HEK293T (cell line): ENCODE results near the gene CTNNA1.

Source experiments
- CTCF ChIA-PET: fragments of 350-600 bp; formaldehyde crosslinking; extraction: SDS; loops from one replicate; lab custom pipeline; 2021; ENCODE audit warnings: antibody characterized with exemption, inconsistent platforms; lab: Yijun Ruan, JAX
- POLR2A ChIA-PET: fragments of 350-600 bp; formaldehyde crosslinking; extraction: SDS; loops from one replicate; lab custom pipeline; 2020; ENCODE audit warnings: antibody characterized with exemption, inconsistent platforms; lab: Yijun Ruan, JAX
- DNase-seq: peaks from one replicate; pipeline ENCODE4 v3.0.0; 2012; ENCODE audit warnings: mixed read lengths; ENCODE audit errors: extremely low spot score
- ARNT ChIP-seq: fragments of 450-650 bp; IDR thresholded peaks from 2 replicates; pipeline ENCODE4 v1.6.1; 2017; ENCODE audit warnings: mild to moderate bottlenecking
- BHLHE40 ChIP-seq: fragments of 450-650 bp; IDR thresholded peaks from 2 replicates; pipeline ENCODE4 v1.6.1; 2016; ENCODE audit warnings: mild to moderate bottlenecking, moderate library complexity, borderline replicate concordance
- CTBP1 ChIP-seq: fragments of 450-650 bp; IDR thresholded peaks from 2 replicates; pipeline ENCODE4 v1.6.1; 2016; ENCODE audit warnings: borderline replicate concordance
- ELF4 ChIP-seq: fragments of 450-650 bp; IDR thresholded peaks from 2 replicates; pipeline ENCODE4 v1.6.1; 2017; ENCODE audit warnings: antibody characterized with exemption
- FOXA1 ChIP-seq: fragments of 450-650 bp; IDR thresholded peaks from 2 replicates; pipeline ENCODE4 v1.6.1; 2016; ENCODE audit warnings: mild to moderate bottlenecking
- FOXK2 ChIP-seq: fragments of 450-650 bp; IDR thresholded peaks from 2 replicates; pipeline ENCODE4 v1.6.1; 2016; ENCODE audit warnings: mild to moderate bottlenecking
- FOXM1 ChIP-seq: fragments of 450-650 bp; IDR thresholded peaks from 2 replicates; pipeline ENCODE4 v1.6.1; 2017; ENCODE audit warnings: mild to moderate bottlenecking, borderline replicate concordance
- HDGF ChIP-seq: fragments of 450-650 bp; IDR thresholded peaks from 2 replicates; pipeline ENCODE4 v1.6.1; 2017; ENCODE audit warnings: antibody characterized with exemption, borderline replicate concordance
- L3MBTL2 ChIP-seq: fragments of 450-650 bp; conservative IDR thresholded peaks from 2 replicates; pipeline ENCODE4 v1.6.1; 2016; ENCODE audit warnings: mild to moderate bottlenecking
- LEF1 ChIP-seq: fragments of 450-650 bp; IDR thresholded peaks from 2 replicates; pipeline ENCODE4 v1.6.1; 2017; ENCODE audit warnings: mild to moderate bottlenecking, borderline replicate concordance
- NFRKB ChIP-seq: fragments of 450-650 bp; IDR thresholded peaks from 2 replicates; pipeline ENCODE4 v1.6.1; 2016; ENCODE audit warnings: mild to moderate bottlenecking, moderate library complexity
- PKNOX1 ChIP-seq: fragments of 450-650 bp; IDR thresholded peaks from 2 replicates; pipeline ENCODE4 v1.6.1; 2016
- SP1 ChIP-seq: fragments of 450-650 bp; IDR thresholded peaks from 2 replicates; pipeline ENCODE4 v1.6.1; 2017
- SUZ12 ChIP-seq: fragments of 450-650 bp; IDR thresholded peaks from 2 replicates; pipeline ENCODE4 v1.6.1; 2016; ENCODE audit warnings: mild to moderate bottlenecking
- TARDBP ChIP-seq: fragments of 450-650 bp; IDR thresholded peaks from 2 replicates; pipeline ENCODE4 v1.6.1; 2016
- ZNF384 ChIP-seq: fragments of 450-650 bp; IDR thresholded peaks from 2 replicates; pipeline ENCODE4 v1.6.1; 2016

CTNNA1 gene

GRCh38 chr5:138956801-138957200, 203.6 kb downstream of the CTNNA1 start:
- POLR2A ChIA-PET, result no interaction called here
- DNase-seq, result no peak
- CTCF ChIA-PET, result no interaction called here

GRCh38 chr5:138960145-138960692, 207.0 kb downstream of the CTNNA1 start:
- TF ChIP-seq ZNF384, result no peak
- no peak for TF ChIP-seq ARNT
- no peak for TF ChIP-seq CTBP1
- no peak for TF ChIP-seq HDGF
- TF ChIP-seq L3MBTL2, result no peak
- TF ChIP-seq FOXK2, result no peak
- TF ChIP-seq PKNOX1, result no peak
- TF ChIP-seq TARDBP, result no peak
- TF ChIP-seq SP1, result no peak
- no peak for TF ChIP-seq ELF4
- no peak for TF ChIP-seq SUZ12
- TF ChIP-seq NFRKB, result no peak
- no peak for TF ChIP-seq FOXA1
- no peak for TF ChIP-seq BHLHE40
- TF ChIP-seq FOXM1, result no peak
- POLR2A ChIA-PET, result no interaction called here
- CTCF ChIA-PET, result interaction anchor here (0.6 to 0.7 kb wide), 2 partner anchors 170 to 348 kb away, joined by 3 to 7 read pairs; no protein-coding TSS in a partner anchor
- DNase-seq, result no peak

More at GRCh38 chr5:138956801-138957200, 203.6 kb downstream of the CTNNA1 start:
- TF ChIP-seq FOXA1 (no peak), ZNF384 (no peak), SP1 (no peak), L3MBTL2 (no peak), CTBP1 (no peak), PKNOX1 (no peak), NFRKB (no peak), FOXK2 (no peak), TARDBP (no peak), SUZ12 (no peak)

GRCh38 chr5:138961221-138961620, 208.0 kb downstream of the CTNNA1 start:
- POLR2A ChIA-PET, result no interaction called here
- TF ChIP-seq SP1 (no peak), FOXA1 (no peak), L3MBTL2 (no peak), FOXK2 (no peak), FOXM1 (no peak), HDGF (no peak), ELF4 (no peak), BHLHE40 (no peak), PKNOX1 (no peak), ARNT (no peak), NFRKB (no peak), SUZ12 (no peak), LEF1 (no peak), TARDBP (no peak), ZNF384 (no peak), CTBP1 (no peak)
- DNase-seq, result no peak
- CTCF ChIA-PET, result no interaction called here

GRCh38 chr5:138961729-138962128, 208.5 kb downstream of the CTNNA1 start:
- TF ChIP-seq ELF4, result no peak
- no peak for TF ChIP-seq FOXA1
- no peak for TF ChIP-seq L3MBTL2
- no peak for TF ChIP-seq ARNT
- no peak for TF ChIP-seq CTBP1
- no peak for TF ChIP-seq SP1
- CTCF ChIA-PET, result interaction anchor here (1.1 kb wide), 1 partner anchor 10 kb away, joined by 3 read pairs; no protein-coding TSS in a partner anchor
- no peak for DNase-seq
- POLR2A ChIA-PET, result no interaction called here

GRCh38 chr5:138962614-138963370, 209.6 kb downstream of the CTNNA1 start:
- TF ChIP-seq CTBP1, result no peak
- no peak for TF ChIP-seq PKNOX1
- no peak for TF ChIP-seq BHLHE40
- TF ChIP-seq LEF1, result no peak
- no peak for TF ChIP-seq ELF4
- TF ChIP-seq ZNF384, result no peak
- no peak for TF ChIP-seq SP1
- TF ChIP-seq NFRKB, result no peak
- TF ChIP-seq ARNT, result no peak
- no peak for TF ChIP-seq SUZ12
- no peak for TF ChIP-seq FOXA1
- no peak for TF ChIP-seq HDGF
- TF ChIP-seq FOXK2, result no peak
- TF ChIP-seq FOXM1, result no peak
- CTCF ChIA-PET, result interaction anchor here (1.1 to 1.2 kb wide), 2 partner anchors 9 to 306 kb away, joined by 3 read pairs; no protein-coding TSS in a partner anchor
- POLR2A ChIA-PET, result no interaction called here
- no peak for DNase-seq
